Osteocyte (in vitro differentiated cells): ENCODE measurements around the gene IL11RA. TPM values are rescaled to one million over a fixed set of nuclear protein-coding genes. Genes with fewer than 3 reads are reported as not detected.

Experiments used
- DNase-seq: peaks from one replicate; pipeline ENCODE4 v3.0.0; 2021; ENCODE audit warnings: mixed read lengths; ENCODE audit not compliant: unreplicated experiment; ENCODE audit errors: extremely low spot score
- H3K27ac Mint-ChIP-seq: one replicate; pipeline ENCODE4 v1.8.0; 2021; ENCODE audit warnings: mild to moderate bottlenecking, mixed read lengths; ENCODE audit not compliant: unreplicated experiment
- H3K27me3 Mint-ChIP-seq: one replicate; pipeline ENCODE4 v1.8.0; 2021; ENCODE audit warnings: mixed read lengths; ENCODE audit not compliant: unreplicated experiment
- H3K36me3 Mint-ChIP-seq: one replicate; pipeline ENCODE4 v1.8.0; 2021; ENCODE audit warnings: mixed read lengths; ENCODE audit not compliant: unreplicated experiment
- H3K4me1 Mint-ChIP-seq: one replicate; pipeline ENCODE4 v1.8.0; 2021; ENCODE audit warnings: mixed read lengths; ENCODE audit not compliant: unreplicated experiment
- H3K4me3 Mint-ChIP-seq: one replicate; pipeline ENCODE4 v1.8.0; 2021; ENCODE audit warnings: mild to moderate bottlenecking, moderate library complexity, mixed read lengths; ENCODE audit not compliant: unreplicated experiment
- H3K9me3 Mint-ChIP-seq: one replicate; pipeline ENCODE4 v1.8.0; 2021; ENCODE audit warnings: mixed read lengths; ENCODE audit not compliant: unreplicated experiment
- CTCF ChIP-seq: fragments of 200-600 bp; sonication (generic); IDR thresholded peaks from 2 replicates; pipeline ENCODE4 v1.5.0; 2021; ENCODE audit warnings: antibody characterized with exemption, mild to moderate bottlenecking, moderate library complexity
- total RNA-seq: library from RNA; stranded (reverse); gene quantifications from 2 replicates; pipeline ENCODE4 v1.2.1, GENCODE V29; 2021

Gene IL11RA
- total RNA-seq, 1 donor from 2014 or later: 36.7 TPM

- H3K27ac Mint-ChIP-seq: no peak overlapping the region
- H3K4me3 Mint-ChIP-seq: peak overlapping the region; percentile 26
- DNase-seq: no peak
- TF ChIP-seq CTCF: no peak
- H3K27me3 Mint-ChIP-seq: no peaks in the 10 kb centered on the region
- no peaks in the 10 kb centered on the region for H3K9me3 Mint-ChIP-seq
- peaks cover 5% of the 10 kb centered on the region for H3K36me3 Mint-ChIP-seq
- H3K4me1 Mint-ChIP-seq: peaks cover 19% of the 10 kb centered on the region
Measured at GRCh38 chr9:34610434-34611206, 41.4 kb upstream of the IL11RA start.

DNA sequence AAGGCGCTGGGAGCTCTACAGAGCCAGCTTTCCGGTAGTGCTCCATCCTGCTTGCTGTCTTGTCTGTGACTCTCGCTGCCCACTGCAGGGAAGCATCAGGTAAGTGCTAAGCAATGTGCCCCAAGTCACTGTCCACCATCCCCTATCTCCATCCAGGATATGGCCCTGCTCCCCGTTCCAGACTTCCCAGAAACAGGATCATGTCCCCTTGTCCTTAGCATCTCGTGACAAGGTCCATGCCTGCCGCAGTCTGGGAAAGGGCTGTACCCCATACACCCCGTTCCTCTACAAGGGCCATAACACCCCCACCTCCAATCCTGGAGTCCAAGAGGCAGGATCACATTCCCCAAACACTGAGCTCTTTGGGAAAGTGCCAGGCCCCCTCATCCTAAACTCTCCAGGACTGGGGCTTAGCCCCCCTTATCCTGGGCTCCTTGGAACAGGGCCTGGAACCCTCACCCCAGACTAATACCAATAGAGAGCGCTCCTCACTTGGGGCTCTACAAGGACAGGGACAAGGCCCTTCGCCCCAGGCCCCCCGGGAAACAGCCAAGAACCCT, 40.7 kb upstream of the IL11RA start:
- no peaks in the 10 kb centered on the region for H3K27me3 Mint-ChIP-seq
- peak overlapping the region; percentile 79 for H3K4me3 Mint-ChIP-seq
- H3K27ac Mint-ChIP-seq: peak overlapping the region; percentile 89
- TF ChIP-seq CTCF: no peak
- peaks cover 19% of the 10 kb centered on the region for H3K4me1 Mint-ChIP-seq
- no peak for DNase-seq
- H3K36me3 Mint-ChIP-seq: peaks cover 7% of the 10 kb centered on the region
- H3K9me3 Mint-ChIP-seq: no peaks in the 10 kb centered on the region

DNA sequence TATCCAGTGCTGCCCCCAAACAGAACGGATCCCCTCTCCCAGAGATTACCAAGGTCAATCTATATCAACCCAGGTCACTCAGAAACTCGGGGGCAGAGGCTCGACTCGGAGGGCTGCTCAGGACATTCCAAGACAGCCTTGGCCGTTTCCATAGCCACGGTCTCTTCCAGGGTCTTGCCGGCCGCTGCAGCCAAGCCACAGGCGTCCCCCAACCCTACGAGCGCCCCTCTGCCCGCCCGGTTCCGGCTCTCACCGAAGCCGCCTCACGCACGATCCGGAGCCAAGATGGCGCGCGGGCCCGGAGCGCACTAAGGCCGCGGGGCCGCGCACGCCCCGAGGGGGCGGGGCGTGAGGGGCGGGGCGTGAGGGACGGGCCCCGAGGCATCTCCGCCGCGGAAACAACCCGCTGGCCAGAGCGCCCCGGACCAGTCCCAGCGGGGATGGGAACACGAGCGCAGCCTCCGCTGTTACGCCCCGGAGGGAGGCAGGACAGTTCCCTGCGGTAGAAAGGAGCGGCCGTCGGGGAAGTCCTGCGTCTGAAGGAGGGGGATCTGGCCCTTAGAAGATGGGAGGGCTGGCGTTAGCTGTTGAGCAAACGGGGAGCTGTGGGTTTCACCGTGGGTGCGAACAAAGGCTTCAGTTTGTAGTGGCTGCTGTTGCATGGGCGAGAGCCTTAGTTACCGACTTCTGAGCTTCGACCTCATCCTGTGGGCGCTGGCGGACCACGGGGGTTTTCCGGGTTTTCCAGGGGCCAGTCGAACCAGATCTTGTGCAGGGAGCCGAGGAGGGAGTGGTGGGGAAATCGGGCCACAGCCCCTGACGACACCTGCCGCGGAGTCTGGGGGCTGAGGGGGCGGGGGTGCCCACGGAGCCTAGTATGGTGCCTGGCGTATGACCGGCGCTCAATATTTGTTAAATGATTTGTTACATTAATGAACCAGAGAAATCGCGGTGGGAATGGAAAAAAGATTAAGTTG, 39.9 kb upstream of the IL11RA start, which contains the start of gene RPP25L:
TSS of gene RPP25L (minus strand) at position 287 of the 977 bp plus-strand sequence. CDS start 801 bp downstream, outside the sequence.
- Mint-ChIP-seq H3K9me3 (no peaks in the 10 kb centered on the region), H3K4me3 (peak within 1 kb of the TSS; percentile 79), H3K27me3 (no peaks in the 10 kb centered on the region), H3K4me1 (peaks cover 19% of the 10 kb centered on the region), H3K27ac (peak within 1 kb of the TSS; percentile 89), H3K36me3 (peaks cover 12% of the 10 kb centered on the region)
- TF ChIP-seq CTCF: no peak
- DNase-seq: peak; percentile 95

- peak overlapping the region; percentile 79 for H3K4me3 Mint-ChIP-seq
- no peak for DNase-seq
- peaks cover 19% of the 10 kb centered on the region for H3K4me1 Mint-ChIP-seq
- peak overlapping the region; percentile 89 for H3K27ac Mint-ChIP-seq
- TF ChIP-seq CTCF: peak; percentile 90
- no peaks in the 10 kb centered on the region for H3K27me3 Mint-ChIP-seq
- H3K36me3 Mint-ChIP-seq: peaks cover 12% of the 10 kb centered on the region
- no peaks in the 10 kb centered on the region for H3K9me3 Mint-ChIP-seq
Measured at GRCh38 chr9:34612788-34613390, 39.1 kb upstream of the IL11RA start.
